Gastrocnemius medialis (tissue), 4 donors: Measurements from ENCODE around the gene RASGRP1. TPM values are rescaled to one million over a fixed set of nuclear protein-coding genes. Genes with fewer than 3 reads are reported as not detected.

ENCODE experiments used
- ATAC-seq, 2 donors: fragments of 150-250 bp; one replicate each; pipeline ENCODE4 v1.9.1; 2016
- DNase-seq, 2 donors: peaks; one replicate each; pipeline ENCODE4 v3.0.0-alpha.2; 2019
- H3K27ac ChIP-seq, 4 donors: fragments of 200-600 bp; sonication (generic); 1 replicate in 1 of 4; 2 replicates in 3 of 4; pipeline ENCODE4 v1.5.1; 2016 to 2018; ENCODE audit warnings: mild to moderate bottlenecking in 2 of 4, moderate library complexity in 1 of 4
- H3K27me3 ChIP-seq, 3 donors: fragments of 200-600 bp; sonication (generic) in 2 of 3; 1 replicate in 1 of 3; 2 replicates in 2 of 3; pipeline versions ENCODE4 v1.5.1 to v1.6.0; 2016 to 2019; ENCODE audit warnings: mild to moderate bottlenecking in 1 of 3, moderate library complexity in 1 of 3
- H3K36me3 ChIP-seq, 2 donors: fragments of 200-600 bp; sonication (generic) in 1 of 2; one replicate each; pipeline ENCODE4 v1.5.1; 2017 to 2018
- H3K4me1 ChIP-seq, 2 donors: fragments of 200-600 bp; sonication (generic) in 1 of 2; one replicate each; pipeline ENCODE4 v1.5.1; 2016 to 2017; ENCODE audit warnings: mild to moderate bottlenecking in 2 of 2
- H3K4me3 ChIP-seq, 4 donors: fragments of 200-600 bp; sonication (generic) in 3 of 4; 1 replicate in 1 of 4; 2 replicates in 3 of 4; pipeline ENCODE4 v1.5.1; 2016 to 2019; ENCODE audit warnings: mild to moderate bottlenecking in 2 of 4
- H3K9me3 ChIP-seq, 3 donors: fragments of 200-600 bp; sonication (generic) in 2 of 3; 1 replicate in 1 of 3; 2 replicates in 2 of 3; pipeline ENCODE4 v1.5.1; 2016 to 2019
- POLR2A ChIP-seq, 2 donors: fragments of 450-650 bp; IDR thresholded peaks; one replicate each; pipeline ENCODE4 v1.6.1; 2017; ENCODE audit warnings: antibody characterized with exemption in 2 of 2, mild to moderate bottlenecking in 2 of 2, moderate library complexity in 2 of 2
- in situ Hi-C, 4 donors: fragments of 200-750 bp; cut with MboI; loops; one replicate each; pipeline versions ENCODE4 v1.15.0 to v1.8.0; 2017; ENCODE audit warnings: low sequenced_read_pairs in 4 of 4
- intact Hi-C: fragments of 100-400 bp; cut with DNase I; formaldehyde crosslinking; loops from one replicate; pipeline ENCODE4 v1.15.1; 2023; ENCODE audit warnings: low total_unique reads
- total RNA-seq, 4 donors: library from RNA; depleted of rRNA; stranded (reverse); fragments of >200 nt; gene quantifications; one replicate each; pipeline versions ENCODE4 v1.1.0 to v1.2.3, GENCODE V29; 2016
- TF ChIP-seq, protein P1 (sequence below), 5 experiments: fragments of 450-650 bp in 3 of 5; fragments of 200-600 bp in 2 of 5; sonication (generic) in 2 of 5; IDR thresholded peaks in 4 of 5; conservative IDR thresholded peaks in 1 of 5; 1 replicate in 4 of 5; 2 replicates in 1 of 5; pipeline ENCODE4 v1.5.1; 2016 to 2019; ENCODE audit warnings: antibody characterized with exemption in 5 of 5, mild to moderate bottlenecking in 3 of 5, moderate library complexity in 3 of 5

The RASGRP1 gene
- total RNA-seq, 4 donors from 2014 or later: 0.44 to 0.85 TPM; not detected in 2

- H3K9me3 ChIP-seq: no peaks in the 10 kb centered on the region
- ATAC-seq (no peak), DNase-seq (no peak)
- no peaks in the 10 kb centered on the region for H3K4me1 ChIP-seq
- no peaks in the 10 kb centered on the region for H3K27me3 ChIP-seq
- H3K36me3 ChIP-seq: no peaks in the 10 kb centered on the region
- in situ Hi-C loops (no loop called here), intact Hi-C loops (no loop called here)
- no peak overlapping the region for H3K27ac ChIP-seq
- H3K4me3 ChIP-seq: no peak overlapping the region
- no peak for TF ChIP-seq POLR2A (IDR thresholded peaks at IDR 0.05)
- TF ChIP-seq, protein P1, sequence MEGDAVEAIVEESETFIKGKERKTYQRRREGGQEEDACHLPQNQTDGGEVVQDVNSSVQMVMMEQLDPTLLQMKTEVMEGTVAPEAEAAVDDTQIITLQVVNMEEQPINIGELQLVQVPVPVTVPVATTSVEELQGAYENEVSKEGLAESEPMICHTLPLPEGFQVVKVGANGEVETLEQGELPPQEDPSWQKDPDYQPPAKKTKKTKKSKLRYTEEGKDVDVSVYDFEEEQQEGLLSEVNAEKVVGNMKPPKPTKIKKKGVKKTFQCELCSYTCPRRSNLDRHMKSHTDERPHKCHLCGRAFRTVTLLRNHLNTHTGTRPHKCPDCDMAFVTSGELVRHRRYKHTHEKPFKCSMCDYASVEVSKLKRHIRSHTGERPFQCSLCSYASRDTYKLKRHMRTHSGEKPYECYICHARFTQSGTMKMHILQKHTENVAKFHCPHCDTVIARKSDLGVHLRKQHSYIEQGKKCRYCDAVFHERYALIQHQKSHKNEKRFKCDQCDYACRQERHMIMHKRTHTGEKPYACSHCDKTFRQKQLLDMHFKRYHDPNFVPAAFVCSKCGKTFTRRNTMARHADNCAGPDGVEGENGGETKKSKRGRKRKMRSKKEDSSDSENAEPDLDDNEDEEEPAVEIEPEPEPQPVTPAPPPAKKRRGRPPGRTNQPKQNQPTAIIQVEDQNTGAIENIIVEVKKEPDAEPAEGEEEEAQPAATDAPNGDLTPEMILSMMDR (IDR thresholded peaks at IDR 0.05 in 4 of 5, conservative IDR thresholded peaks at IDR 0.05 in 1 of 5): no peak
These were observed 68.5 kb downstream of the RASGRP1 start for GRCh38 chr15:38496151-38496550.

DNA sequence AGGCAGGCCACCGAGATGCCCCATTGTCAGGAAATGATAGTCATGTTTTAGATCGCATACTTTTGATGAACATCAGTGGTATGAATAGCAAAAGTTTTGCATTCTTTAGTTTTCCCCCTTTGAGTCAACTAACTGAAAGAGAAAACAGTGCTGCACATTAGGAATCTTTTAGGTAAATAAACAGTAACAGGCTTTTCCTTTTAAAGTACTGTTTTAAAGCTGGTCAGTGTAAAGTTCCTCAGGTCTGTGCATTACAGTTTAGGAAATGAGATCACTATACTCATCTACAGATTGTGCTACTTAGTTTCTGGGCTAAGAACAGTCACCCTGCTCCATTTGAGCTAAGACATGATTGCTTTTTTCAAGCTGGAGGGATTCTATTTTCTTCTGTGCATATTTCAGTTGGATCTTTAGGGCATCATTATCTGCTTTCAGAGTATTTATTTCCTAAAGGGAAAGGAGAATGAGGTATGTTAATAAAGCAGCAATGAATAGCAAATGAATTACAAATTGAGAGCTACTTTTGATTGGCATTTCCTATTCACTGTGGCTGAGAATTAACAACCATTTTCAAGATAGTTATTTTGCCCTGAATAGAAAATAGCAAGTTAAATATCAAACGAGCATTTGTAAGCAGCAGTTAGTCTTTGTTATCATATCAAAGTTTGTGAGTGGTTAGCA is 74.2 kb downstream of the RASGRP1 start:
- DNase-seq: no peak
- H3K27me3 ChIP-seq: no peaks in the 10 kb centered on the region
- in situ Hi-C loops: no loop called here
- H3K36me3 ChIP-seq: no peaks in the 10 kb centered on the region
- no peak overlapping the region for H3K4me3 ChIP-seq
- H3K27ac ChIP-seq: no peak overlapping the region
- TF ChIP-seq POLR2A (IDR thresholded peaks at IDR 0.05): no peak
- TF ChIP-seq, protein P1 (IDR thresholded peaks at IDR 0.05 in 4 of 5, conservative IDR thresholded peaks at IDR 0.05 in 1 of 5): no peak
- ATAC-seq: no peak
- H3K9me3 ChIP-seq: no peaks in the 10 kb centered on the region
- H3K4me1 ChIP-seq: no peaks in the 10 kb centered on the region
- intact Hi-C loops: no loop called here

- Histone ChIP-seq H3K27ac (no peak overlapping the region), H3K27me3 (no peaks in the 10 kb centered on the region), H3K4me3 (no peak overlapping the region), H3K4me1 (no peaks in the 10 kb centered on the region), H3K36me3 (peaks cover 0 to 12% of the 10 kb centered on the region in 2 donors), H3K9me3 (no peaks in the 10 kb centered on the region)
- TF ChIP-seq POLR2A (IDR thresholded peaks at IDR 0.05): no peak
- TF ChIP-seq, protein P1 (IDR thresholded peaks at IDR 0.05 in 4 of 5, conservative IDR thresholded peaks at IDR 0.05 in 1 of 5): no peak
- no peak for ATAC-seq
- in situ Hi-C loops: no loop called here
- DNase-seq: no peak
- intact Hi-C loops: no loop called here
These were observed 77.2 kb downstream of the RASGRP1 start for GRCh38 chr15:38487378-38487777.

DNA sequence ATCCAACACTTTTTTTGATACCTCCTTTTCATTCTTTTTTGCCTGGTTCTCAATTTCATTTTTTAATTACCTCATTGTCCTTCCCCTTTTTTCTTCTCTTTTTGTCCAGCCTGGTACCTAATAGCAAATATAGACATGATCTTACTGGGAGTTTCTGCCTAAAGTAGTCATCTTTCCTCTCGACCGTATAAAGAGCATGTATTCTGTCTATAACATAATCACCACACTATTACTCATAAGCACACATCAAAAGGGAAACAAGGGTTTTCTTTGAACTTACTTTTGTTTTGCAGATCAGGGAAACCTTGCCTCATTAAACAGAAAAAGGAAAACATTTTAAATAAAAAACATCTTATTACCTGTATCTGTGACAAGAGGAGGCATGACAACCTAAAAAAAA is 77.7 kb downstream of the RASGRP1 start:
- in situ Hi-C loops (no loop called here), intact Hi-C loops (no loop called here)
- no peak overlapping the region for H3K27ac ChIP-seq
- TF ChIP-seq POLR2A (IDR thresholded peaks at IDR 0.05): no peak
- TF ChIP-seq, protein P1 (IDR thresholded peaks at IDR 0.05 in 4 of 5, conservative IDR thresholded peaks at IDR 0.05 in 1 of 5): no peak
- H3K27me3 ChIP-seq: no peaks in the 10 kb centered on the region
- ATAC-seq (no peak), DNase-seq (no peak)
- no peak overlapping the region for H3K4me3 ChIP-seq
- no peaks in the 10 kb centered on the region for H3K9me3 ChIP-seq
- peaks cover 0 to 17% of the 10 kb centered on the region in 2 donors for H3K36me3 ChIP-seq
- no peaks in the 10 kb centered on the region for H3K4me1 ChIP-seq

GRCh38 chr15:38482572-38482971 is 82.0 kb downstream of the RASGRP1 start:
- no peak for ATAC-seq
- Histone ChIP-seq H3K4me1 (no peaks in the 10 kb centered on the region), H3K9me3 (no peaks in the 10 kb centered on the region), H3K27ac (no peak overlapping the region), H3K4me3 (no peak overlapping the region), H3K36me3 (peaks cover 0 to 34% of the 10 kb centered on the region in 2 donors), H3K27me3 (no peaks in the 10 kb centered on the region)
- in situ Hi-C loops (no loop called here), intact Hi-C loops (no loop called here)
- DNase-seq: no peak
- TF ChIP-seq, protein P1 (IDR thresholded peaks at IDR 0.05 in 4 of 5, conservative IDR thresholded peaks at IDR 0.05 in 1 of 5): no peak
- no peak for TF ChIP-seq POLR2A (IDR thresholded peaks at IDR 0.05)
